ENCODE results near the gene AKAP12. TPM values are rescaled to one million over a fixed set of nuclear protein-coding genes. Genes with fewer than 3 reads are reported as not detected.

The AKAP12 gene
- total RNA-seq, 1 donor from 2014 or later = 0.69 TPM

DNA sequence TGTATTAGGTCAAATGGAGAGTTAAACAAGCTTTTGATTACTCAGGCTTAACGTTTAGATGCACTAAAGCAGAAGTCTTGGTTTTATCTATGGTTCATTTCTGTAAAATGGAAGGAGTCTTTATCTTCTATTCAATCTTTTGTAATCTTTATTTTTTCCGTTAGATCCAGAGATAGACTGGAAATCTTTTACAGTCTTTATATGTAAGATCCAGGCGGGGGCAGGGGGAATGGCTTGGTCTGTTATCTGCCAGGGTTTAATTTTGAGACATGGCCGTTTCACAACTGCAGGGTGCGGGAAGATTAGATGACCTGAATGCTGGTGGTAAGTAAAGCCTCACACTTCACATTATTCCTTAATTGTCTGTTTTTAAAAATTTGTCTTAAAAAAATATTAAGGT is 3.7 kb downstream of the AKAP12 start:
- peaks cover 51% of the 10 kb centered on the region for H3K27me3 Mint-ChIP-seq
- H3K27ac Mint-ChIP-seq = no peak overlapping the region
- POLR2A ChIA-PET = no interaction called here
- TF ChIP-seq, protein P1, sequence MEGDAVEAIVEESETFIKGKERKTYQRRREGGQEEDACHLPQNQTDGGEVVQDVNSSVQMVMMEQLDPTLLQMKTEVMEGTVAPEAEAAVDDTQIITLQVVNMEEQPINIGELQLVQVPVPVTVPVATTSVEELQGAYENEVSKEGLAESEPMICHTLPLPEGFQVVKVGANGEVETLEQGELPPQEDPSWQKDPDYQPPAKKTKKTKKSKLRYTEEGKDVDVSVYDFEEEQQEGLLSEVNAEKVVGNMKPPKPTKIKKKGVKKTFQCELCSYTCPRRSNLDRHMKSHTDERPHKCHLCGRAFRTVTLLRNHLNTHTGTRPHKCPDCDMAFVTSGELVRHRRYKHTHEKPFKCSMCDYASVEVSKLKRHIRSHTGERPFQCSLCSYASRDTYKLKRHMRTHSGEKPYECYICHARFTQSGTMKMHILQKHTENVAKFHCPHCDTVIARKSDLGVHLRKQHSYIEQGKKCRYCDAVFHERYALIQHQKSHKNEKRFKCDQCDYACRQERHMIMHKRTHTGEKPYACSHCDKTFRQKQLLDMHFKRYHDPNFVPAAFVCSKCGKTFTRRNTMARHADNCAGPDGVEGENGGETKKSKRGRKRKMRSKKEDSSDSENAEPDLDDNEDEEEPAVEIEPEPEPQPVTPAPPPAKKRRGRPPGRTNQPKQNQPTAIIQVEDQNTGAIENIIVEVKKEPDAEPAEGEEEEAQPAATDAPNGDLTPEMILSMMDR (IDR thresholded peaks at IDR 0.05) = no peak
- H3K36me3 Mint-ChIP-seq (ENCODE audit: low read depth) = no peaks in the 10 kb centered on the region
- intact Hi-C loops (cut with micrococcal nuclease) = no loop called here
- no peak for DNase-seq
- peaks cover 15% of the 10 kb centered on the region for H3K4me1 Mint-ChIP-seq
- H3K9me3 Mint-ChIP-seq = no peaks in the 10 kb centered on the region
- ATAC-seq (ENCODE audit: low read depth) = no peak
- no peak overlapping the region for H3K4me3 Mint-ChIP-seq
- CTCF ChIA-PET = no interaction called here

DNA sequence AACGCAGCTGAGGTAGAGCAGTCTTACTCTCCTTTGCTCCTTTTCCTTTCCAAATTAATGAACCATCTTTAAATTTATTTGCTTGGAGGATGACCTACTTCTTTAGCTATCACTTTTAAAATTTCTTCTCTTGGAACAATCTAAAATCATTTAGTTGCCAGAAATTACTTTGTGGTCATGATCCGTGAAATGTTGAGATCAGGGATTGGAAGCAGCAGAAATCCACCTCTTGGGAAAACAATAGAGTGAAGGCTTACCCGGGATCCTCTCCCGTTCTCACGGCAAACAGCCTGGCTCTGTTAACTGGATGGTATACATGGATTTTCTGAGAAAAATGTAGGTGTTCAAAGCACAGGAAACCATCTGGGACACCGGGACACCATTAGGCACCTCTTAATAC is 7.7 kb downstream of the AKAP12 start:
- CTCF ChIA-PET = interaction anchor here (0.7 kb wide), 1 partner anchor 76 kb away, joined by 3 read pairs; no protein-coding TSS in a partner anchor
- Mint-ChIP-seq H3K27me3 (peaks cover 26% of the 10 kb centered on the region), H3K4me3 (no peak overlapping the region), H3K4me1 (no peaks in the 10 kb centered on the region), H3K36me3 (ENCODE audit: low read depth) (no peaks in the 10 kb centered on the region), H3K9me3 (no peaks in the 10 kb centered on the region), H3K27ac (no peak overlapping the region)
- TF ChIP-seq, protein P1 (IDR thresholded peaks at IDR 0.05) = no peak
- POLR2A ChIA-PET = no interaction called here
- DNase-seq (no peak), ATAC-seq (ENCODE audit: low read depth) (no peak)
- intact Hi-C loops (cut with micrococcal nuclease) = no loop called here

DNA sequence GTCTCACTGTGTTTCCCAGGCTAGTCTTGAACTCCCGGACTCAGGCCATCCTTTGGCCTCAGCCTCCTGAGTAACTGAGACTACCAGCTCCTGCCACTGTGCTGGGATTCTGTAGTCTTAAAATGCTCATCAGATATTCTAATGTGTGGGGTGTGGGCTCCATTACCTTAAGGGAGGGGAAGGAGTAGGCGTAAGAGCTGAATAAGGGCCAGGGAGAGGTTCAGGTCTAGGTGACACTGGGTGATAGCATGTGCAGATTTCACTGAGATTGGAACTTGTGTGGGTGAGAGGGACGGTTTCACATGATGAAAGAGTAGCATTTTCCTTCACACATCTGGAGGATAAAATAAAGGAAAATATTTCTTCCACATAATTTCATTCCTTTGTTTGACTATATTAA is 8.5 kb downstream of the AKAP12 start:
- ChIA-PET CTCF (no interaction called here), POLR2A (no interaction called here)
- H3K27ac Mint-ChIP-seq = no peak overlapping the region
- intact Hi-C loops (cut with micrococcal nuclease) = no loop called here
- no peaks in the 10 kb centered on the region for H3K4me1 Mint-ChIP-seq
- no peaks in the 10 kb centered on the region for H3K36me3 Mint-ChIP-seq (ENCODE audit: low read depth)
- peaks cover 19% of the 10 kb centered on the region for H3K27me3 Mint-ChIP-seq
- H3K4me3 Mint-ChIP-seq = no peak overlapping the region
- no peaks in the 10 kb centered on the region for H3K9me3 Mint-ChIP-seq
- TF ChIP-seq, protein P1 (IDR thresholded peaks at IDR 0.05) = no peak
- no peak for ATAC-seq (ENCODE audit: low read depth)
- no peak for DNase-seq

DNA sequence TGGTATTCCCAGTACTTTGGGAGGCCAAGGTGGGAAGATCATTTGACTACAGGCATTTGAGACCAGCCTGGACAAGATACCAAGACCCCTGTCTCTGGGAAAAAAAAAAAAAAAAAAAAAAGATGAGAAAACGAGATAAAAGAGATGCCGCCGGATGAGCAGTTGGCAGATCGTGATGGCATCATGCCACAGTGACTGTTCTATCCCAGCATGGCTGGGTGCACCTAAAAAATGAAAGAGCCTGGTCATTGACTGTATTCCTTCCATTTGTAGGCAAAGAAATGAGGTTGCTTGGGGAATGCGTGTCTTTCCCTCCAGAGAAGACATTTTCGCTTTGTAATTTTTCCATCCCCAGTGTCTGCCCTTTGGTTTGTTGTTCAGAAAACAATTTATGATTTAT is 12.9 kb downstream of the AKAP12 start:
- CTCF ChIA-PET = no interaction called here
- no peak overlapping the region for H3K4me3 Mint-ChIP-seq
- H3K9me3 Mint-ChIP-seq = no peaks in the 10 kb centered on the region
- DNase-seq (no peak), ATAC-seq (ENCODE audit: low read depth) (no peak)
- peaks cover 2% of the 10 kb centered on the region for H3K27me3 Mint-ChIP-seq
- POLR2A ChIA-PET = no interaction called here
- no peaks in the 10 kb centered on the region for H3K36me3 Mint-ChIP-seq (ENCODE audit: low read depth)
- TF ChIP-seq, protein P1 (IDR thresholded peaks at IDR 0.05) = no peak
- H3K27ac Mint-ChIP-seq = no peak overlapping the region
- intact Hi-C loops (cut with micrococcal nuclease) = no loop called here
- H3K4me1 Mint-ChIP-seq = no peaks in the 10 kb centered on the region

DNA sequence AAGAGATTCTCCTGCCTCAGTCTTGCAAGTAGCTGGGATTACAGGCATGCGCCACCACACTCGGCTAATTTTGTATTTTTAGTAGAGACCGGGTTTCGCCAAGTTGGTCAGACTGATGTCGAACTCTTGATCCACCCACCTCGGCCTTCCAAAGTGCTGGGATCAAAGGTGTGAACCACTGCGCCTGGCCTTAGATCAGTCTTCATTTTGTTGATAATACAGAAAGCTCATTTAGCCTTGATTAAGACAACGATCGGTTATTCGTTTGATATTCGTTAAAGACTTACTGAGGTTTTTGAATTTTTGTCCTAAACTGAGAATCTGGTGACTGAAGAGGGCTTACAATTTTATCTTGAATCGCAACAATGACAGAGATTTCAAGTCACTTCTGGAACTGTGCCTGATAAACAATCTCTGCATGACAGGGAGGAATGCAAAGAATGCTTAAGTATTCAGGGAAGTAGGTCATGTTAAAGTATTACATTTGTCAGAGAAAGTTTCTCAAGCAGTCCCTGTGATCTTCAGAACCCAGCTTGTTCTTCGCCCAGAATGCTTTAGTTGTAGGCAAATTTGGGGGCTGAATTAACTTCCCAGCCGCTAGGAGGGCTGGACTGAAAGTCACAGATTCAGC is 14.8 kb downstream of the AKAP12 start:
- DNase-seq = no peak
- POLR2A ChIA-PET = no interaction called here
- intact Hi-C loops (cut with micrococcal nuclease) = no loop called here
- no peaks in the 10 kb centered on the region for H3K9me3 Mint-ChIP-seq
- no peak overlapping the region for H3K27ac Mint-ChIP-seq
- H3K27me3 Mint-ChIP-seq = peaks cover 3% of the 10 kb centered on the region
- H3K4me3 Mint-ChIP-seq = no peak overlapping the region
- no peaks in the 10 kb centered on the region for H3K4me1 Mint-ChIP-seq
- CTCF ChIA-PET = no interaction called here
- TF ChIP-seq, protein P1 (IDR thresholded peaks at IDR 0.05) = no peak
- no peak for ATAC-seq (ENCODE audit: low read depth)
- H3K36me3 Mint-ChIP-seq (ENCODE audit: low read depth) = no peaks in the 10 kb centered on the region

Measured in activated B cell treated with CpG ODN at 0.5 μM for 24 hours (primary cell).